IMR-90 (cell line): ENCODE measurements around the gene SLC9B1. TPM values are rescaled to one million over a fixed set of nuclear protein-coding genes. Genes with fewer than 3 reads are reported as not detected.

Source experiments
- ATAC-seq: fragments of 200-7000 bp; cut with Tn5 transposase; 2 replicates; pipeline ENCODE4 v1.9.1; 2020; ENCODE audit warnings: low read depth, mild to moderate bottlenecking, moderate library complexity
- BruUV-seq: library from RNA; stranded (reverse); fragments of 400-500 nt; replicated peaks from 2 replicates; lab custom pipeline; 2021; lab: Mats Ljungman, UMichigan
- CTCF ChIA-PET: fragments of 300-600 bp; formaldehyde crosslinking; extraction: SDS; loops from one replicate; lab custom pipeline; 2021; ENCODE audit warnings: antibody characterized with exemption; lab: Yijun Ruan, JAX
- POLR2A ChIA-PET: fragments of 300-600 bp; sonication (Branson Sonifier 250); formaldehyde crosslinking; loops from one replicate; lab custom pipeline; 2022; ENCODE audit warnings: antibody characterized with exemption; ENCODE audit not compliant: unreplicated experiment; lab: Charles Lee
- DNase-seq: peaks from one replicate; pipeline ENCODE4 v3.0.0; 2013
- H2AFZ ChIP-seq: replicated peaks from 2 replicates; pipeline ENCODE3; 2013; ENCODE audit warnings: low read length, mild to moderate bottlenecking; ENCODE audit not compliant: poor library complexity
- H2AK5ac ChIP-seq: 2 replicates; pipeline ENCODE4 v1.6.1; 2013; ENCODE audit warnings: low read depth, low read length, inconsistent platforms
- H2AK9ac ChIP-seq: replicated peaks from 2 replicates; pipeline ENCODE3; 2013; ENCODE audit warnings: mild to moderate bottlenecking, low read depth, low read length, moderate library complexity; ENCODE audit not compliant: poor library complexity
- H2BK120ac ChIP-seq: 2 replicates; pipeline ENCODE4 v1.6.1; 2013; ENCODE audit warnings: low read depth, low read length, inconsistent platforms
- H2BK15ac ChIP-seq: 3 replicates; pipeline ENCODE4 v1.6.1; 2013; ENCODE audit warnings: low read depth, low read length, inconsistent platforms
- H2BK20ac ChIP-seq: 2 replicates; pipeline ENCODE4 v1.6.1; 2013; ENCODE audit warnings: low read depth, mild to moderate bottlenecking, inconsistent platforms, low read length, moderate library complexity
- H2BK5ac ChIP-seq: 2 replicates; pipeline ENCODE4 v1.6.1; 2013; ENCODE audit warnings: mild to moderate bottlenecking, low read depth, low read length, inconsistent platforms; ENCODE audit not compliant: poor library complexity, severe bottlenecking
- H3K14ac ChIP-seq: replicated peaks from 2 replicates; pipeline ENCODE4 v1.6.1; 2013; ENCODE audit warnings: low read depth, low read length, inconsistent platforms
- H3K18ac ChIP-seq: 2 replicates; pipeline ENCODE4 v1.6.1; 2013; ENCODE audit warnings: low read depth, low read length, control low read depth
- H3K23ac ChIP-seq: 2 replicates; pipeline ENCODE4 v1.6.1; 2013; ENCODE audit warnings: low read depth, low read length, inconsistent platforms
- H3K27ac ChIP-seq: 2 replicates; pipeline ENCODE4 v1.5.1; 2013; ENCODE audit warnings: mild to moderate bottlenecking, control low read depth, low read length; ENCODE audit not compliant: insufficient read depth
- H3K27me3 ChIP-seq: 2 replicates; pipeline ENCODE4 v1.6.1; 2013; ENCODE audit warnings: low read length; ENCODE audit not compliant: control insufficient read depth, insufficient read depth
- H3K36me3 ChIP-seq: 2 replicates; pipeline ENCODE4 v1.6.1; 2013; ENCODE audit warnings: low read length, mixed read lengths; ENCODE audit not compliant: control insufficient read depth, insufficient read depth
- H3K4ac ChIP-seq: 2 replicates; pipeline ENCODE4 v1.6.1; 2013; ENCODE audit warnings: low read depth, low read length, inconsistent platforms
- H3K4me1 ChIP-seq: 2 replicates; pipeline ENCODE4 v1.6.1; 2013; ENCODE audit warnings: low read length, mixed read lengths; ENCODE audit not compliant: control insufficient read depth, insufficient read depth
- H3K4me2 ChIP-seq: 2 replicates; pipeline ENCODE4 v1.6.1; 2013; ENCODE audit warnings: low read depth, mild to moderate bottlenecking, control low read depth, low read length, moderate library complexity
- H3K4me3 ChIP-seq: 2 replicates; pipeline ENCODE4 v1.5.1; 2013; ENCODE audit warnings: low read depth, mild to moderate bottlenecking, control low read depth, low read length, moderate library complexity; ENCODE audit not compliant: insufficient read depth
- H3K56ac ChIP-seq: 2 replicates; pipeline ENCODE4 v1.6.1; 2013; ENCODE audit warnings: low read length, inconsistent platforms; ENCODE audit not compliant: insufficient read depth; ENCODE audit errors: extremely low read depth
- H3K79me1 ChIP-seq, 2 experiments: 2 replicates each; pipeline ENCODE4 v1.6.1; 2013; ENCODE audit warnings: low read length in 2 of 2, inconsistent platforms in 1 of 2, low read depth in 1 of 2
- H3K9ac ChIP-seq: 2 replicates; pipeline ENCODE4 v1.6.1; 2013; ENCODE audit warnings: low read depth, low read length, control low read depth
- H3K9me1 ChIP-seq: 2 replicates; pipeline ENCODE4 v1.6.1; 2013; ENCODE audit warnings: low read length, inconsistent platforms; ENCODE audit not compliant: insufficient read depth
- H3K9me3 ChIP-seq: 2 replicates; pipeline ENCODE4 v1.6.1; 2013; ENCODE audit warnings: low read length; ENCODE audit not compliant: control insufficient read depth, insufficient read depth
- H4K20me1 ChIP-seq: 2 replicates; pipeline ENCODE4 v1.6.1; 2013; ENCODE audit warnings: low read length, inconsistent platforms; ENCODE audit not compliant: insufficient read depth
- H4K5ac ChIP-seq: 2 replicates; pipeline ENCODE4 v1.6.1; 2013; ENCODE audit warnings: mild to moderate bottlenecking, low read depth, low read length, control low read depth
- H4K8ac ChIP-seq, 2 experiments: 2 replicates each; pipeline ENCODE4 v1.6.1; 2013; ENCODE audit warnings: low read depth in 2 of 2, low read length in 2 of 2, control low read depth in 1 of 2, inconsistent platforms in 1 of 2
- H4K91ac ChIP-seq: 2 replicates; pipeline ENCODE4 v1.6.1; 2013; ENCODE audit warnings: low read depth, low read length, inconsistent platforms; ENCODE audit not compliant: insufficient read depth
- BHLHE40 ChIP-seq: fragments of 150-350 bp; IDR thresholded peaks from 2 replicates; pipeline ENCODE4 v1.6.1; 2016; ENCODE audit warnings: mild to moderate bottlenecking, low read depth, low read length
- CHD1 ChIP-seq: IDR thresholded peaks from 2 replicates; pipeline ENCODE4 v1.6.1; 2012; ENCODE audit warnings: low read depth, low read length, improper control_type of control experiment
- ELK1 ChIP-seq: fragments of 150-350 bp; IDR thresholded peaks from 2 replicates; pipeline ENCODE4 v1.6.1; 2016; ENCODE audit warnings: low read depth, mild to moderate bottlenecking, low read length, moderate library complexity, borderline replicate concordance
- FOS ChIP-seq: fragments of 150-350 bp; IDR thresholded peaks from 2 replicates; pipeline ENCODE4 v1.6.1; 2016; ENCODE audit warnings: low read depth, low read length
- MAFK ChIP-seq: IDR thresholded peaks from 2 replicates; pipeline ENCODE4 v1.6.1; 2012; ENCODE audit warnings: low read depth, low read length, improper control_type of control experiment
- MAZ ChIP-seq: IDR thresholded peaks from 2 replicates; pipeline ENCODE4 v1.6.1; 2012; ENCODE audit warnings: low read depth, mild to moderate bottlenecking, low read length, improper control_type of control experiment, moderate library complexity, borderline replicate concordance
- MXI1 ChIP-seq: IDR thresholded peaks from 2 replicates; pipeline ENCODE4 v1.6.1; 2012; ENCODE audit warnings: low read depth, mild to moderate bottlenecking, low read length, moderate library complexity, borderline replicate concordance
- NFE2L2 ChIP-seq: fragments of 150-350 bp; IDR thresholded peaks from 2 replicates; pipeline ENCODE4 v1.6.1; 2016; ENCODE audit warnings: low read depth, mild to moderate bottlenecking, low read length
- POLR2A ChIP-seq: IDR thresholded peaks from 2 replicates; pipeline ENCODE4 v1.6.1; 2012; ENCODE audit warnings: mild to moderate bottlenecking, low read depth, low read length
- RCOR1 ChIP-seq: IDR thresholded peaks from 2 replicates; pipeline ENCODE4 v1.6.1; 2012; ENCODE audit warnings: mild to moderate bottlenecking, low read length, improper control_type of control experiment; ENCODE audit not compliant: insufficient replicate concordance
- RFX5 ChIP-seq: IDR thresholded peaks from 2 replicates; pipeline ENCODE4 v1.8.0; 2012; ENCODE audit warnings: low read depth, mild to moderate bottlenecking, low read length, moderate library complexity
- SMC3 ChIP-seq: fragments of 150-350 bp; IDR thresholded peaks from 2 replicates; pipeline ENCODE4 v1.6.1; 2016; ENCODE audit warnings: low read depth, mild to moderate bottlenecking, antibody characterized with exemption, low read length, moderate library complexity
- WGBS, 2 experiments: methylation state at CpG; one replicate each; pipeline versions ENCODE4 v1.1.5 to v1.1.7; 2013; ENCODE audit warnings: missing lambda C conversion rate in 2 of 2; ENCODE audit not compliant: insufficient read length in 1 of 2; ENCODE audit errors: extremely low coverage in 2 of 2; 5-methylcytosine and 5-hydroxymethylcytosine counted together
- dilution Hi-C: fragments of 300-500 bp; cut with HindIII; formaldehyde crosslinking; loops from one replicate; pipeline ENCODE4 v1.14.3; 2018; ENCODE audit warnings: low sequenced_read_pairs; ENCODE audit not compliant: unreplicated experiment
- in situ Hi-C: fragments of 300-500 bp; cut with MboI; formaldehyde crosslinking; loops from 3 replicates; pipeline ENCODE4 v1.14.3; 2019; ENCODE audit warnings: low sequenced_read_pairs, inconsistent platforms, mixed read lengths
- intact Hi-C: fragments of 100-400 bp; cut with micrococcal nuclease; formaldehyde crosslinking; loops from 2 replicates; pipeline ENCODE4 v1.10.0; 2022
- polyA plus RNA-seq, 3 experiments: library from polyadenylated mRNA; depleted of rRNA; stranded (reverse); fragments of >200 nt; gene quantifications; 2 replicates each; pipeline ENCODE4 v1.2.3, GENCODE V29; 2012; ENCODE audit warnings: low replicate concordance in 1 of 3
- total RNA-seq: library from RNA; depleted of rRNA; stranded (reverse); fragments of >200 nt; gene quantifications from 2 replicates; pipeline ENCODE4 v1.2.3, GENCODE V29; 2012
- TF ChIP-seq, protein P1 (sequence below): conservative IDR thresholded peaks from 2 replicates; pipeline ENCODE4 v1.5.1; 2012; ENCODE audit warnings: mild to moderate bottlenecking, low read depth, low read length, improper control_type of control experiment
- TF ChIP-seq, protein P2 (sequence below): fragments of 150-350 bp; IDR thresholded peaks from 2 replicates; pipeline ENCODE4 v1.6.1; 2017; ENCODE audit warnings: mild to moderate bottlenecking, antibody characterized with exemption, low read length, low read depth

Gene SLC9B1
- total and polyA plus RNA-seq, 2 of the 4 experiments (the other 2 are of a cell fraction): 0.07 to 0.18 TPM

GRCh38 chr4:103030791-103031190 is 11.3 kb upstream of the SLC9B1 start:
- Histone ChIP-seq H4K5ac (no peak overlapping the region), H3K14ac (no peak overlapping the region), H3K79me1 (no peaks in the 10 kb centered on the region), H3K27ac (no peak overlapping the region), H3K27me3 (no peaks in the 10 kb centered on the region), H3K4me3 (no peak overlapping the region), H3K36me3 (no peaks in the 10 kb centered on the region; the same call in 1 of the 2 replicates), H2AK9ac (no peak overlapping the region), H2BK120ac (no peak overlapping the region), H3K4ac (no peak overlapping the region), H2BK15ac (no peak overlapping the region), H2BK20ac (no peak overlapping the region), H3K9ac (no peak overlapping the region), H3K9me3 (no peaks in the 10 kb centered on the region), H3K18ac (no peak overlapping the region), H2BK5ac (no peak overlapping the region), H3K4me2 (no peak overlapping the region), H4K8ac (no peak overlapping the region), H2AFZ (no peak overlapping the region), H3K23ac (no peak overlapping the region), H2AK5ac (no peak overlapping the region), H3K56ac (no peak overlapping the region), H4K91ac (no peak overlapping the region), H3K9me1 (no peaks in the 10 kb centered on the region), H4K20me1 (no peaks in the 10 kb centered on the region), H3K4me1 (no peaks in the 10 kb centered on the region)
- no TSS peak for BruUV-seq
- TF ChIP-seq ELK1: no peak
- TF ChIP-seq POLR2A: no peak
- TF ChIP-seq BHLHE40: no peak
- TF ChIP-seq SMC3: no peak
- TF ChIP-seq, protein P1, sequence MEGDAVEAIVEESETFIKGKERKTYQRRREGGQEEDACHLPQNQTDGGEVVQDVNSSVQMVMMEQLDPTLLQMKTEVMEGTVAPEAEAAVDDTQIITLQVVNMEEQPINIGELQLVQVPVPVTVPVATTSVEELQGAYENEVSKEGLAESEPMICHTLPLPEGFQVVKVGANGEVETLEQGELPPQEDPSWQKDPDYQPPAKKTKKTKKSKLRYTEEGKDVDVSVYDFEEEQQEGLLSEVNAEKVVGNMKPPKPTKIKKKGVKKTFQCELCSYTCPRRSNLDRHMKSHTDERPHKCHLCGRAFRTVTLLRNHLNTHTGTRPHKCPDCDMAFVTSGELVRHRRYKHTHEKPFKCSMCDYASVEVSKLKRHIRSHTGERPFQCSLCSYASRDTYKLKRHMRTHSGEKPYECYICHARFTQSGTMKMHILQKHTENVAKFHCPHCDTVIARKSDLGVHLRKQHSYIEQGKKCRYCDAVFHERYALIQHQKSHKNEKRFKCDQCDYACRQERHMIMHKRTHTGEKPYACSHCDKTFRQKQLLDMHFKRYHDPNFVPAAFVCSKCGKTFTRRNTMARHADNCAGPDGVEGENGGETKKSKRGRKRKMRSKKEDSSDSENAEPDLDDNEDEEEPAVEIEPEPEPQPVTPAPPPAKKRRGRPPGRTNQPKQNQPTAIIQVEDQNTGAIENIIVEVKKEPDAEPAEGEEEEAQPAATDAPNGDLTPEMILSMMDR: no peak
- no peak for TF ChIP-seq RCOR1
- no peak for TF ChIP-seq NFE2L2
- no peak for TF ChIP-seq RFX5
- TF ChIP-seq MXI1: no peak
- TF ChIP-seq, protein P2, sequence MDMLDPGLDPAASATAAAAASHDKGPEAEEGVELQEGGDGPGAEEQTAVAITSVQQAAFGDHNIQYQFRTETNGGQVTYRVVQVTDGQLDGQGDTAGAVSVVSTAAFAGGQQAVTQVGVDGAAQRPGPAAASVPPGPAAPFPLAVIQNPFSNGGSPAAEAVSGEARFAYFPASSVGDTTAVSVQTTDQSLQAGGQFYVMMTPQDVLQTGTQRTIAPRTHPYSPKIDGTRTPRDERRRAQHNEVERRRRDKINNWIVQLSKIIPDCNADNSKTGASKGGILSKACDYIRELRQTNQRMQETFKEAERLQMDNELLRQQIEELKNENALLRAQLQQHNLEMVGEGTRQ: no peak
- TF ChIP-seq FOS: no peak
- TF ChIP-seq MAFK: no peak
- TF ChIP-seq CHD1: no peak
- no peak for TF ChIP-seq MAZ
- CTCF ChIA-PET: no interaction called here
- intact Hi-C loops: no loop called here
- no peak for DNase-seq
- ATAC-seq: no peak
- in situ Hi-C loops: no loop called here
- POLR2A ChIA-PET: no interaction called here
- no CpG with 5 or more reads among the region's 3 CpGs for WGBS, 2 experiments
- dilution Hi-C loops: no loop called here
